GM18870 (cell line): Measurements from ENCODE around the gene FOXK1.

ENCODE experiments used
- ATAC-seq: cut with Tn5 transposase; IDR thresholded peaks from one replicate; pipeline ENCODE4 v1.9.1; 2021; ENCODE audit warnings: moderate library complexity; ENCODE audit not compliant: unreplicated experiment

FOXK1 gene

GRCh38 chr7:4762121-4763055 is 80.3 kb downstream of the FOXK1 start:
- no peak for ATAC-seq

GRCh38 chr7:4763091-4763793 is 81.1 kb downstream of the FOXK1 start:
- ATAC-seq: no peak

- ATAC-seq: no peak
Observed at GRCh38 chr7:4763794-4764185, 81.7 kb downstream of the FOXK1 start.

- ATAC-seq: no peak
Observed at GRCh38 chr7:4764402-4765007, 82.4 kb downstream of the FOXK1 start.

GRCh38 chr7:4765776-4766490 is 83.8 kb downstream of the FOXK1 start:
- ATAC-seq: no peak

GRCh38 chr7:4766666-4767519 is 84.8 kb downstream of the FOXK1 start:
- ATAC-seq: no peak

- ATAC-seq: no peak
Observed at GRCh38 chr7:4768597-4769569, 86.8 kb downstream of the FOXK1 start.

- no peak for ATAC-seq
Observed at GRCh38 chr7:4769761-4770160, 87.7 kb downstream of the FOXK1 start.

GRCh38 chr7:4770886-4771285 is 88.8 kb downstream of the FOXK1 start:
- no peak for ATAC-seq

- ATAC-seq: no peak
Observed at GRCh38 chr7:4771737-4772136, 89.6 kb downstream of the FOXK1 start.

GRCh38 chr7:4772306-4772705 is 90.2 kb downstream of the FOXK1 start:
- no peak for ATAC-seq

GRCh38 chr7:4774007-4774406 is 91.9 kb downstream of the FOXK1 start:
- ATAC-seq: no peak

- peak; percentile 26 for ATAC-seq
Observed at GRCh38 chr7:4774658-4775249, 92.7 kb downstream of the FOXK1 start.

GRCh38 chr7:4775250-4775847 is 93.3 kb downstream of the FOXK1 start, which contains the start of gene AP5Z1:
TSS of gene AP5Z1 (plus strand) at chr7:4775623. CDS start at chr7:4775716, 93 bp downstream.
- peak; percentile 72 for ATAC-seq

GRCh38 chr7:4775848-4776623 is 93.9 kb downstream of the FOXK1 start:
- ATAC-seq: peak; percentile 5

GRCh38 chr7:4779118-4779517 is 97.0 kb downstream of the FOXK1 start:
- no peak for ATAC-seq

- ATAC-seq: no peak
Observed at GRCh38 chr7:4781366-4782069, 99.4 kb downstream of the FOXK1 start.
